NCI-H524 treated with DMSO at 0.1 percent for 48 hours (cell line): ENCODE measurements around the gene ELL.

Experiments
- DNase-seq: peaks from one replicate; lab custom pipeline; 2025; lab: John Stamatoyannopoulos, UW

Gene ELL

GRCh38 chr19:18397242-18398202, 124.3 kb downstream of the ELL start, which contains the start of gene LRRC25:
Gene LRRC25 (minus strand): TSS chr19:18397622. CDS start chr19:18396963, 659 bp downstream.
- no peak for DNase-seq

GRCh38 chr19:18396471-18397241, 125.2 kb downstream of the ELL start:
- DNase-seq, result no peak

- no peak for DNase-seq
Observed at GRCh38 chr19:18393836-18394235, 128.0 kb downstream of the ELL start.

- no peak for DNase-seq
Observed at GRCh38 chr19:18392926-18393325, 128.9 kb downstream of the ELL start.
